ENCODE results near the gene FCHSD2. TPM values are rescaled to one million over a fixed set of nuclear protein-coding genes. Genes with fewer than 3 reads are reported as not detected.

Gene FCHSD2
- total and polyA plus RNA-seq, 2 of the 8 experiments (the other 6 are each of a cell fraction or from before 2014, with no cell fraction given) = 4.1 to 7.8 TPM

DNA sequence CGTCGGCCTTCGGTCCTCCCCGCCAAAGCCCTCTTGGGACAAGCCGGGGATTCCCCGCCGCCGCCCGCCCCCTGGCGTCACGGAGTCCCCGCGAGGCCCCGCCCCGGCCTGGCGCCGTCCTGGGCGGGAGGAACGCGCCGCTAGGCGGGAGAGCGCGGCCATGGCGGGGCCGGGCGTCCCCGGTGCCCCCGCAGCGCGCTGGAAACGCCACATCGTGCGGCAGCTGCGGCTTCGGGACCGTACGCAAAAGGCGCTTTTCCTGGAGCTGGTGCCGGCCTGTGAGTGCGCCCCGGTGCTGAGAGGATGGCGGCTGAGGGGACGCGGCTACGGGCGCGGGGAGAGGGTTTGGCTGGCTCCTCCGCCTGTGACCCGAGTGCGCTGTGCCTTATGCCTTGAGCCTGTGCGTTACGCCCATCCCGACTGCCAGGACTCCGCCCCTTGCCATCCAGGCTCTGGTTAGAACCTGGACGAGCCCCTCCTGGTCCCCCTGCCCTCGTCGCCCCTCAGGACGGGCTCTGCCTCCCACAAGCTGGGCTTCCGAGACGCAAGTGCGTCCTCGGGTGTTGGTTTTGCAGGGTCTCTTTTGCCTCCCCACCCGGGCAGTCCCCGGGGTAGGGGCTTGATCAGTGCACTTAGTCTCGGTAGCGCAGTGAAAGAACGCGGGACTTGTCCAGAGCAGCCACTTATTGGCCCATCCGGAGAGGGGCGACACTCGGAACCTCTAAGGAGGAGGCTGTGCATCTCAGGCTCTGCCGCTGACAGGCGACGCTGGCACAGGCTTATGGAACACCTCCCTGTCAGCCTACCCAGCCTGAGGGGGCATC lies 327.6 kb downstream of the FCHSD2 start, which contains the start of gene ATG16L2 (continued):
- TF ChIP-seq, protein P1, sequence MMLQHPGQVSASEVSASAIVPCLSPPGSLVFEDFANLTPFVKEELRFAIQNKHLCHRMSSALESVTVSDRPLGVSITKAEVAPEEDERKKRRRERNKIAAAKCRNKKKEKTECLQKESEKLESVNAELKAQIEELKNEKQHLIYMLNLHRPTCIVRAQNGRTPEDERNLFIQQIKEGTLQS (IDR thresholded peaks at IDR 0.05; ENCODE audit: insufficient read depth, low read depth, low read length) = no peak
- TF ChIP-seq POLR2A (IDR thresholded peaks at IDR 0.05; ENCODE audit: control extremely low read depth in 1 of 2, low read depth in 2 of 2, low read length in 2 of 2) (peak in 1 of 2 experiments; percentile 91; a peak in 2 of 3 replicates), SP2 (IDR thresholded peaks at IDR 0.05; ENCODE audit: low read length) (no peak), TAF1 (IDR thresholded peaks at IDR 0.05; ENCODE audit: low read depth, low read length) (peak; percentile 78), HDAC6 (IDR thresholded peaks at IDR 0.05; ENCODE audit: low read depth, low read length) (no peak), SAP30 (IDR thresholded peaks at IDR 0.05; ENCODE audit: insufficient read depth, insufficient replicate concordance, low read length) (peak; percentile 46), RBBP5 (IDR thresholded peaks at IDR 0.05; ENCODE audit: borderline replicate concordance, low read depth, low read length) (peak; percentile 85; the same call in 1 of the 2 replicates), NRF1 (IDR thresholded peaks at IDR 0.05; ENCODE audit: low read depth, low read length) (no peak), GTF2F1 (IDR thresholded peaks at IDR 0.05; ENCODE audit: borderline replicate concordance, low read depth, low read length) (no peak), CBX5 (IDR thresholded peaks at IDR 0.05; ENCODE audit: low read depth, low read length) (no peak), CHD1 (IDR thresholded peaks at IDR 0.05; ENCODE audit: low read depth, low read length) (no peak), JUND (IDR thresholded peaks at IDR 0.05; ENCODE audit: low read length) (no peak), NANOG (IDR thresholded peaks at IDR 0.05; ENCODE audit: insufficient read depth, low read depth, low read length, poor library complexity, severe bottlenecking) (no peak), KDM1A (IDR thresholded peaks at IDR 0.05; ENCODE audit: borderline replicate concordance, low read length) (no peak), ASH2L (IDR thresholded peaks at IDR 0.05; ENCODE audit: low read length) (peak; percentile 74), HDAC2 (IDR thresholded peaks at IDR 0.05; ENCODE audit: borderline replicate concordance in 1 of 2, low read depth in 2 of 2, low read length in 2 of 2) (peak in 1 of 2 experiments; percentile 50; a peak in 1 of 4 replicates), SIX5 (IDR thresholded peaks at IDR 0.05; ENCODE audit: low read depth, low read length) (no peak), CHD2 (IDR thresholded peaks at IDR 0.05; ENCODE audit: low read length) (peak; percentile 52), RAD21 (IDR thresholded peaks at IDR 0.05 in 1 of 2, conservative IDR thresholded peaks at IDR 0.05 in 1 of 2; ENCODE audit: low read depth in 2 of 2, low read length in 2 of 2) (peak; percentile 1 to 37; a peak in 1 of 4 replicates), CREB1 (IDR thresholded peaks at IDR 0.05) (peak; percentile 44; the same call in 1 of the 2 replicates)
- TF ChIP-seq, protein P2, sequence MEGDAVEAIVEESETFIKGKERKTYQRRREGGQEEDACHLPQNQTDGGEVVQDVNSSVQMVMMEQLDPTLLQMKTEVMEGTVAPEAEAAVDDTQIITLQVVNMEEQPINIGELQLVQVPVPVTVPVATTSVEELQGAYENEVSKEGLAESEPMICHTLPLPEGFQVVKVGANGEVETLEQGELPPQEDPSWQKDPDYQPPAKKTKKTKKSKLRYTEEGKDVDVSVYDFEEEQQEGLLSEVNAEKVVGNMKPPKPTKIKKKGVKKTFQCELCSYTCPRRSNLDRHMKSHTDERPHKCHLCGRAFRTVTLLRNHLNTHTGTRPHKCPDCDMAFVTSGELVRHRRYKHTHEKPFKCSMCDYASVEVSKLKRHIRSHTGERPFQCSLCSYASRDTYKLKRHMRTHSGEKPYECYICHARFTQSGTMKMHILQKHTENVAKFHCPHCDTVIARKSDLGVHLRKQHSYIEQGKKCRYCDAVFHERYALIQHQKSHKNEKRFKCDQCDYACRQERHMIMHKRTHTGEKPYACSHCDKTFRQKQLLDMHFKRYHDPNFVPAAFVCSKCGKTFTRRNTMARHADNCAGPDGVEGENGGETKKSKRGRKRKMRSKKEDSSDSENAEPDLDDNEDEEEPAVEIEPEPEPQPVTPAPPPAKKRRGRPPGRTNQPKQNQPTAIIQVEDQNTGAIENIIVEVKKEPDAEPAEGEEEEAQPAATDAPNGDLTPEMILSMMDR (IDR thresholded peaks at IDR 0.05; ENCODE audit: control extremely low read depth in 1 of 3, insufficient read depth in 1 of 3, low read depth in 1 of 3, low read length in 3 of 3) = peak in 1 of 3 experiments; percentile 17; a peak in 2 of 4 replicates
